HG03439 (cell line): ENCODE measurements around the gene PDGFA.

ENCODE experiments used
- ATAC-seq: cut with Tn5 transposase; IDR thresholded peaks from one replicate; pipeline ENCODE4 v1.9.1; 2021; ENCODE audit warnings: mild to moderate bottlenecking, moderate library complexity; ENCODE audit not compliant: unreplicated experiment

Gene PDGFA

DNA sequence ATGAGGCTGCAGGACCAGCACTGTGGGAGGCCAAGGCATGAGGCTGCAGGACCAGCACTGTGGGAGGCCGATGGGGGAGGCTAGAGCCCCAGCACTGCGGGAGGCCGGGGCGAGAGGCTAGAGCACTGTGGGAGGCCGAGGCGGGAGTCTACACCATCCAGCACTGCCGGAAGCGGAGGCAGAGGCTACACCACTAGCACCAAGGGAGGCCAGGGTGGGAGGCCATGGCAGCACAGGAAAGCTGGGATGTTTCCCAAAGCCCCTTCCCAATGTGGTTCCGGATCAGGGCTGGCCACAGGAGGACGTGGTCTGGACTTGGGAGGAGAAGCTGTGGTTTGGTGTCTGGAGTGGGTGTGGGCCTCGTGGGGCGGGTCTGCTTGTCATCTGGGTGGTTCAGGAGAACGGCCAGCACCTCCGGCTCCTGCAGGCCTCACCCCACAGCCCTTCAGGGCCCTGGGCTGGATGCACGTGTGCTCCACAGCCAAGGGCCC is 43.6 kb downstream of the PDGFA start:
- ATAC-seq = no peak

DNA sequence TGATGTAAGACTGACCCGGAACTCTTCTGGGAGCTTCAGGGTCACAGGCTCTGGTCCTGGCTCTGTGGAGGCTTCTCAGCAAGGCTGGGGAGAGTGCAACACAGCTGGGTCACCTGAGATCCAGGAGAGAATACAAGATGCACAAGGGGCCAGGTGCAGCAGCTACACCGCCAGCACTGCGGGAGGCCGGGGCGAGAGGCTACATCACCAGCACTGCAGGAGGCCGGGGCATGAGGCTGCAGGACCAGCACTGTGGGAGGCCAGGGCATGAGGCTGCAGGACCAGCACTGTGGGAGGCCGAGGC is 44.3 kb downstream of the PDGFA start:
- no peak for ATAC-seq

DNA sequence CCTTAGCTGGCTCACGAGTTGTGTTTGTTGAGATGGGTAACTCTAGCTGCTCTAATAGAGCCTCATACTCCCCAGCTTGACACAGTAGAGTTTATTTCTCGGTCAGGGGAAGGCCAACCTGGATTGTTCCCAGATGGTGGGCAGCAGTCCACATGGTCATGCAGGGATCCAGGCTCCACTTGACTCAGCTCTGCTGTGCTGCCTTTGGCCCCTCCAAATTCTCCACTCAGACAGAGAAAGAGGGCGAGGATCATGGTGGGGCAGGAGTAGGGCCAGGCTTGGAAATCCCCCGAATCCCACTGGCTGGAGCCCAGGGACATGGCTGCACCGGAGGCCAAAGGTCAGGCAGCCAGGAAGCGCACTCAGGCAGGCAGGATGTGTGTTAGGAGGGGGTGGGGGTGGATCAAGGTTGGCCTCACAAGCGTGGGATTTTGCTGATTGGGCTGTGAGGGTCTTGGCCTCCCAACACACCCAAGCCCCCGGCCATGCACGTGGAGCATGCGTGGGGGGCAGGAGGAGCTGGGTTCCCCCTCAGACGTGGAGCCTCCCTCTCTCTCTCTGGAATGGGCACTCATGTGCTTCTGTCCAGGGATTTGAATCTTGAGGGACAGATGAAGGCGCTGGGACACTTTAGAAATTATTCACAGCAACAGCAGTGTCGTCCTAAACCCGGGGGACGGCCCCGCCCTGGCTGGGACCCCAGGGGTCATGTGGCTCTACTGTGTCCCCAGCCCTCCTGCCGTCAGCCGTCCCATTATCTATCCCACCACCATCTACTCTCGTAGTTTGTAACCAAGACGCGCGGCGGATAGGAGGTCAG is 44.8 kb downstream of the PDGFA start:
- ATAC-seq = no peak

GRCh38 chr7:473870-474604 is 45.6 kb downstream of the PDGFA start:
- ATAC-seq = no peak

- no peak for ATAC-seq
Observed at GRCh38 chr7:473211-473734, 46.4 kb downstream of the PDGFA start.

GRCh38 chr7:472640-472957 is 47.0 kb downstream of the PDGFA start:
- no peak for ATAC-seq

- no peak for ATAC-seq
Observed at GRCh38 chr7:471866-472639, 47.6 kb downstream of the PDGFA start.

DNA sequence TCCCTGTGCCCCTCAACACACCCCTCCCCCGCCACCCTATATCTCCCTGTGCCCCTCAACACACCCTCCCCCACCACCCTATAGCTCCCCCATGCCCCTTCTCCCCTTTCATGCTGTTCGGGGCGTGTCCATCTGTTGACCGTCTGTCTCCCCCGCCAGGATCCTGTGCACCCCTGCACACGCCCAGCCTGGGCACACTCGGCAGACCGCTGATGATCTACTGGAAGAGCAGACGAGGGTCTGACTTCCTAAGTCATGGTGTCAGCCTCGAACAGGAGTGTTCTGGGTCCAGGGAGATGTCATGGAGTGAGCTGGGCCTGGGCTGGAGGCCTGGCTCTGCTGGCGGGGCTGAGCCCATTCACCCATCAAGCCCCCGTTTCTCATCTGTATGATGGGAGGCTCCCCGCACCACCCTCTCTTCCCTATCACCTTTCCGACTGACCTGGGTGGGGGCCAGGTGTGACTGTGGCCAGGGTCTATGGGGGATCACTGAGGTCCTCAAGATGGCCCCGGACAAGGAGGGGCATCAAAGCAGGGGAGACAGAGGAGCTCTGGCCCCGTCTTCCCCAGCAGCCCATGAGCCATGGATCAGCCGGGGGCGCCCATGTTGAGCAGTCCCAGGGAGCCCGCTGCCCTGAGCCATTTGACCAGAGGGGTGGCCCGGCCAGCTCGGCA is 48.3 kb downstream of the PDGFA start:
- ATAC-seq = no peak

GRCh38 chr7:469563-469961 is 50.1 kb downstream of the PDGFA start:
- no peak for ATAC-seq

- no peak for ATAC-seq
Observed at GRCh38 chr7:468681-469562, 50.7 kb downstream of the PDGFA start.

DNA sequence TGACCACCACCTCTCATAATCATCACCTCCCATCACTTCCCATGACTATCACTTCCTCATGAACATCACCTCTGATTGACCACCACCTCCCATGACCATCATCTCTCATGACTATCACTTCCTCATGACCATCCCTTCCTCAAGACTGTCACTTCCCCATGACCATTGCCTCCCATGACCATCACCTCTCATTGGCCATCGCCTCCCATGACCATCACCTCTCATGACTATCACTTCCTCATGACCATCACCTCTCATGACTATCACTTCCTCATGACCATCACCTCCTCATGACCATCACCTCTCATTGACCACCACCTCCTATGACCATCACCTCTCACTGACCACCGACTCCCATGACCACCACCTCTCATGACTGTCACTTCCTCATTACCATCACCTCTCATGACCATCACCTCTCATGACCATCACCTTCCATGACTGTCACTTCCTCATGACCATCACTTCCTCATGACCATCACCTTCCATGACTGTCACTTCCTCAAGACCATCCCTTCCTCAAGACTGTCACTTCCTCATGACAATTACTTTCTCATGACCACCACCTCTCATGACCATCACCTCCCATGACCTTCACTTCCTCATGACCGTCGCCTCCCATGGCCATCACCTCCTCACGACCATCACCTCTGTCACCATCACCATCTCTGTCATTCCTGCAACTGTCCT is 51.6 kb downstream of the PDGFA start:
- ATAC-seq = no peak

DNA sequence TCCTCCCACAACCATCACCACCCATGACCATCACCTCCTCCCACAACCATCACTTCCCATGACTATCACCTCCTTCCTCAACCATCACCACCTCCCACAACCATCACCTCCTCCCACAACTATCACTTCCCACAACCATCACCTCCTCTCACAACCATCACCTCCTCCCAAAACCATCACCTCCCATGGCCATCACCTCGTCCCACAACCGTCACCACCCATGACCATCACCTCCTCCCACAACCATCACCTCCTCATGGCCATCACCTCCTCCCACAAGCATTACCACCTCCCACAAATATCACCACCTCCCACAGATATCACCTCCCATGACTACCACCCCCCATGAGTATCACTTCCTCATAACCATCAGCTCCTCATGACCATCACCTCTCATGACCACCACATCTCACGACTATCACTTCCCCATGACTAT is 52.2 kb downstream of the PDGFA start:
- no peak for ATAC-seq

DNA sequence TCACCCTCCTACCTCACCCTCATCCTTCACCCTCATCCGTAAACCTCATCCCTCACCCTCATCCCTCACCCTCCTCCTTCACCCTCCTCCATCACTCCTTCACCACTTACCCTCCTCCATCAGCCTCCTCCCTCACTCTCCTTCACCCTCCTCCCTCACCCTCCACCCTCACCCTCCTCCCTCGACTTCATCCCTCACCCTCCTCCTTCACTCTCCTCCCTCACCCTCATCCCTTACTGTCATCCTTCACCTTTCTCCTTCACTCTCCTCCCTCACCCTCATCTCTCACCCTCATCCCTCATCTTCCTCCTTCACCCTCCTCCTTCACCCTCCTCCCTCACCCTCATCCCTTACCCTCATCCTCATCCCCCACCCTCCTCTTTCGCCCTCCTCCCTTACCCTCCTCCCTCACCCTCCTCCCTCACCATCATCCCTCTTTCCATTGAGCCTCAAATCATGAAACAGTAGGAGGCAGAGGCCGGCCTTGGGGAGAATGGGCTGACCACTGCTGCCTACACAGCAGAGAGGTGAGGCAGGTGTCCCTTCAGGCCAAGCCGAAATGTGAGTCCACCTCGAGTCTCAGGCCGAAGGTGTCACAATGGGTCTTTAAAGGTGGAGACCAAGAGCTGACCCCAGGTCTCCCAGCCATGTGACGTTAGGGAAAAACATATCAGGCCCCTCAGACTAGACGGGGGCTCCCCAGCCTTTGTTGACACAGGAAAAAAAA is 53.0 kb downstream of the PDGFA start:
- no peak for ATAC-seq

DNA sequence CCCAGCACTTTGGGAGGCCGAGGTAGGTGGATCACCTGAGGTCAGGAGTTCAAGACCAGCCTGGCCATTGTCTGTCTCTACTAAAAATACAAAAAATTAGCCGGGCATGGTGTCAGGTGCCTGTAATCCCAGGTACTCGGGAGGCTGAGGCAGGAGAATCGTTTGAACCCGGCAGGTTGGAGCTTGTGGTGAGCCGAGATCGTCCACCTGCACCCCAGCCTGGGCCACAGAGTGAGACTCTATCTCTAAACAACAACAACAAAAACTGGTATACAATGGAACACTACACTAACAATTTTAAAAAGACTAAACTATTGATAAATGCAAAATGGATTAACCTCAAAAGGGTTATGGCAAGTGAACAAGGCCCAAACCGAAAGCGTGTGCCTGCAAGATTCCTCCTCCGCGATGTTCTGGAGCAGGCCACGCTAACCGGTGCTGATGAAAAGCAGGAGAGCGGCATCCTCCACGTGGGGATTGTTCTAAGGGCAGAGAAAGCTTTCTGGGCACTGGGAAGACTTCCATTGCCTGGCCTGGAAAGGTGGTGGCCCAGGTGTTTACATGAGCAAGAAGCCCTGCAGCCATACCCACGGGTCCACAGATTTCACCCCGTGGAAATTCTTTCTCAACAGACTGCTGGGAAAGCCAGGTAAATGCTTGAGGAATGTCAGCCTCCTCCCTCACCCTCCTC is 53.8 kb downstream of the PDGFA start:
- no peak for ATAC-seq

DNA sequence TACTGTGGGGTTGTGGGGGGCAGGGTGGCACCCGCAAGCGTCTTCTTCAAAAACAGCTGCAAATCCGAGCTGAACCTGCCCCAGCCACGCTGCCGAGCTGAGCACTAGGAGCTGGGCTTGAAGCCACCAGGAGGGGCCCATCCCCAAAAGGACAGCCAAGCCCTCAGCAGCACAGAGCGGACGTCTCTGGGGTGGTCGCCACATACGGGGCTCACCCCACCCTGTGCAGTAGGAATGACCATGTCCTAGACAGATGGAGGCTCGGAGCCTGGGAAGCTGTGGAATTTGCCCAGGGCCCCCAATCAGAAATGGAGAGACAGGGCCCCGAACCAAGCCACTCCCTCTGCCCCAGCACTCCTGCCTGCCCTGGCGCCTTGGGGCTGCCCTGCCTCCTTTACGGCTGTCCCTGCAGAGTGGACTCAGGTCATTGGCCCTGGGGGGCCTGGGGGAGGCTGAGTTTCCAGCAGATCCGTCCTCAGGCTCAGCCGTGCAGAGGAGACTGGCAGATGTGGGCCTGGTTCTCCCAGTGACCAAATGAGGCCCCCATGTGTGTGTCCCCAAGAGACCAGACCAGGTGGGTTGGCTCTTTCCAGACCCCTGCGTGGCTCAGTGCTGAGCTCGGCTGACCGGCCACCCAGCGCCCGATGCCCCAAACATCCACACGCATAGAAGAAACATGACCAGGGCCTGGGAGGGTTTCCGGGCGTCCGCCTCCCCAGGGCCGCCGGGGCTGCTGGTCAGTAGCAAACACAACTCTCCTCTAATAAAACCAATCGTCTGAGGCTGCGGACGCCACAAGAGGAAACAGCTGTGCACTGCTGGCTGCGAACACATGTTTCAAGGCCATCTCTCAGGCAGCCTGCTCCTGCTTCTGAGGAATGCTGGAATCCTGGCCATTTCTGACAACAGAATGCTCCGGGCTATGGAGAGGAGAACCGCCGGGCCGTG is 54.9 kb downstream of the PDGFA start:
- no peak for ATAC-seq

DNA sequence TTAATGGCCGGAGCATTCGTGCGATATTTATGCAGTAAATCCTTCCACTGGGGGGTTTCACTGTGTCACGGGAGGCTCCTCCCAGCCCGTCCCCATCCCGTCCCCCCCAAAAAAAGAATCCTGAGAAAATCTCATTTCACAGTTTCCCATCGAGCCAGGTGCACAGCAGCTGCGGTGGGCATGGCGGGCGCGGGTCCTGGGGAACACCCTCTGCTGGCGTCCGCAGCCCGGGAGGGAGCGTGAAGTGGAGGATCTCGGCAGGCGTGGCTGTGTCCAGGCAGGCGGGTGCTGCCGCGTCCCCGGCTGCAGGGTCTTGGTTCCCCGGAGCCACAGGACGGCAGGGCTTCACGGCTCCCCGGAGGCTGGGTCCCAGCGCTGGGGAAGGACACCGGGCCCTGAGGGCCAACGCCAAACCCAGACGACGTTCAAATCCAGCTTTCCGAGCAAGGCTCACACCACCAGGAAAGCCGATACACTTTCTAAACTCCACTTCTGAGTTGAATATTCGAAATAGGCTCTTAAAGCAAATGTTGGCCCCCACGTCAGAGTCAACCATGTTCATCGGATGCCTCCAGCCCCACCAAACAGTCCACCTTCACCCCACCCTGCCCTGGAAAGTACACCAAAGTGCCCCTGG is 55.7 kb downstream of the PDGFA start:
- ATAC-seq = no peak

DNA sequence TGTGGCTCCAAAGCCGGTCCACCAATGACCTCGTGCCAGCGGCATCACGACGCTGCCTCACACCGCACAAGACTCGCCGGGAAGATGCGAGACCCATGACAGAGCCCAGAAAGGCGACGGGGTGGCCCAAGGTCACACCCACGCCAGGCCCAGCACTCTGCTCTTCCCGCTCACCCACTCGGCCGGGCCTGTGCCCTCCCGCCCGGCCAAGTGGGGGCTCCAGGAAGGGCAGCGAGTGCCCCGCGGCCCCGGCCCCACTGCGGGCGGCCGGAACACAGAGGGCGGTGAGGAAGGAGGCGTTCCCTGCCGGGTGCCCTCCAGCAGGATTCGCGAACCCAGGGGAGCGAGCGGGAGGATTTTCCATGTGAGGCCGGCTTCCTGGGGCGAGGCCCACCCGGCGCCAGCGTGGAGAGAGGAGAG is 56.3 kb downstream of the PDGFA start:
- ATAC-seq = no peak
